GM19099 (cell line): ENCODE results near the gene NR6A1.

Source experiments
- POLR2A ChIP-seq: IDR thresholded peaks from 3 replicates; pipeline ENCODE4 v1.6.1; 2011; ENCODE audit warnings: low read depth; ENCODE audit not compliant: insufficient read length; ENCODE audit errors: extremely low read depth

Gene NR6A1

GRCh38 chr9:124708633-124709291, 62.3 kb downstream of the NR6A1 start:
- TF ChIP-seq POLR2A = no peak

DNA sequence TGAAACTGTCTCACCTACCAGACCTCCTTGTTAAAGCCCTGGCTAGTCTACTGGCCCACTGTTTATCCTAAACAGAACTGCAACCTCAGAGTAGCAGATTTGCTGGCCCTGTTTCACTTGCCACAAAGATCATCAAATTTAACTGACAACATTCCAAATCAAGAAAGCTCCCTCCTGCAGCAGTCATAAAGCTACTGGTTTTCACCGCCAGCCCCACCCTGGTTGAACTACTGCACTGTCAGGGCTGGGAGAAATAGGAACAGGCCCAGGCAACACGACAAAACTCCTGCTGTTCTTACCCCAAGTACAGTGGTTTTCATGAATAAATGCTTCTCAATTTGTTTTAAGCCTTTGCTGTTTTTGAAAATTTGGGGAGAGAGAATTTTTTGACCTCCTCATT, 63.0 kb downstream of the NR6A1 start:
- TF ChIP-seq POLR2A = no peak

GRCh38 chr9:124707666-124708065, 63.4 kb downstream of the NR6A1 start:
- no peak for TF ChIP-seq POLR2A

- no peak for TF ChIP-seq POLR2A
These were observed 64.4 kb downstream of the NR6A1 start for GRCh38 chr9:124706685-124707084.

DNA sequence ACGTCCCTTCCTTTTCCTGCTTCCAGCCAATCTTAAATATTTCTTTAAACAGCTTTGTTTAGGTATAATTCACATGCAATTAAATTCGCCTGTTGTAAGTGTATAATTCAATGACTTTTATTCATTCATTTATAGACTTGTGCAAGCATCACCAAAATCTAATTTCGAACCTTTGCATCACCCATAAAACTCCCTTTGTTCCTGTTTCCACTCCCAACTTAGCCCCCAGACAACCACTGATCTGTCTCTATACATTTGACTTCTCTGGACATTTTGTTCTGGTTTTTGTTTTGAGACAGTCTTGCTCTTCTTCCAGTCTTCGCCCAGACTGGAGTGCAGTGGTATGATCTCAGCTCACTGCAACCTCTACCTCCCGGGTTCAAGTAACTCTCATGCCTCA, 71.5 kb downstream of the NR6A1 start:
- no peak for TF ChIP-seq POLR2A

- no peak for TF ChIP-seq POLR2A
These were observed 72.8 kb downstream of the NR6A1 start for GRCh38 chr9:124698265-124698664.

DNA sequence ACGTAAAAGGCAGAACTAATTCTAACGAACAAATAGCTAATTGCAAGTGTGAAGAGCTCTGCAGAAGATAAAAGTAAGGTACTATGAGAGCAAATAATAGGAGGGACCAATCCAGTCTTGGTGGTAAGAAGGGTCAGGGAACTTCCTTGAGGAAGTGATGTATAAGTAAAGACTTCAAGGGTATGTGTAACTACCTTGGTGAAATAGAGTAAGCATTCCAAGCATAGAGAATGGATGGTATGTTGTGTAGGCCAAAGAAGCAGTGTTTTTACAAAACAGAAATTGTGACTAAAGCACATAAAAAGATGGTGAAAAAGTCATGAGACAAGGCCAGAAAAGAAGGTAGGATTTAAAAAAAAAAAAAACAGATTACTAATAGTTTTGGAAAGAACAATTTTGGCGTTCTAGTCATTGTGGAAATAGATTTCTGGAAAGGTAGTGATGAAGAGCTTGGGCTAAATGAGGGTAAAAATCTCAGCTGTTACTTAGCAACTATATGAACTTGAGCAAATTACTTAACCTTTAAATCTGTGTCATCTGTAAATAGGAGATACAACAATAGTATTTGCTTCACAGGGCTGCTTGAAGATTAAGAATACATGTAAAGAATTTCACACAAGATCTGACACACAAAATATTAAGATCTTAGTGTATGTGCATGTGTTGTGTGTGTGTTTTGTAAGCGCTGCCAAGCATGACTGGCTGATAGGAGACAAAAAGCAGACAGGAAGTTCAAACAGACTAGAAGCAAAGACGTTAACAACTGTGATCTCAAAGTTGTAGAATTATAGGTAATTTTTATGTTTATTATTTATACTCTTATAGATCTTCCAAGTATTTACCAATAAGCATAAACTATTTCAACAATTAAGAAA, 73.5 kb downstream of the NR6A1 start:
- TF ChIP-seq POLR2A = no peak

DNA sequence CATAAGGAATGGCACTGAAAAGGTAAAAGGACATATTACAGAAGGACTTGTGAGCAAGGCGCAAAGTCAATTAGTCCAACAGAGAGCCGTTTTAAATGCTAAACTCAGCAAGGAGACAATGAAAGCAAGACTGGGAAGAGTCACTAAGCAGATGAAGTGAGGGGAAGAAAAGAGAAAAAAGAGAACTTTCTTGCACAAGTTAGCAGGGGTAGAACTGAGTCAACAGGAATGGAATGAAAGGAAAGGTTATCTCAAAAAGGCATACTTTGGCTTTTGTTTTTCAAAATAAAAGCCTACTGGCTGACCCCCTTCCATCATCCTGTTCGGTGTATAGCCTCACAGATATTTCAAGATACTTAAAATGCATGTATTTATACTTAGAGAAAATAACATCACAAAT, 75.0 kb downstream of the NR6A1 start:
- no peak for TF ChIP-seq POLR2A

DNA sequence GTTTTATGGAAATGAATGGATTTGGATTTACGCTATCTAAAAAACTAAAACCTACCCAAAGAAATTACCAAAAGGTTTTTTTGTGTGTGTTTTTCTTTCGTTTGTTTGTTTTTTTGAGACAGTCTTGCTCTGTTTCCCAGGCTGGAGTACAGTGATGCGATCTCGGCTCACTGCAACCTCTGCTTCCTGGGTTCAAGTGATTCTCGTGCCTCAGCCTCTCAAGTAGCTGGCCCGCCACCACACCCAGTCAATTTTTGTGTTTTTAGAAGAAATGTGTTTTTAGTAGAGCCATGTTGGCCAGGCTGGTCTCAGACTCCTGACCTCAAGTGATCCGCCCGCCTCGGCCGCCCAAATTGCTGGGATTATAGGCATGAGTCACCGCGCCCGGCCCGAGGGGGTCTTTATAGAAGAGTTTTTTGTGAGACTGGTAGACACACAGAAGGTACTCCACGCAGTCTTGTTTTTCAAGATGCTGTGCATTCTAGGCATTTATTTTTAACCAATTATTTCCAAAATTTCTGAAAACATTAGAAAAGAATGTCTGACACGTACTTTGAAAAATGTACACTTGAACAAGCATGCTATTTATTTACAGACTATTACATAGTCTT, 75.7 kb downstream of the NR6A1 start:
- no peak for TF ChIP-seq POLR2A

GRCh38 chr9:124694414-124695279, 76.5 kb downstream of the NR6A1 start:
- TF ChIP-seq POLR2A = no peak

GRCh38 chr9:124693403-124693802, 77.7 kb downstream of the NR6A1 start:
- TF ChIP-seq POLR2A = no peak

DNA sequence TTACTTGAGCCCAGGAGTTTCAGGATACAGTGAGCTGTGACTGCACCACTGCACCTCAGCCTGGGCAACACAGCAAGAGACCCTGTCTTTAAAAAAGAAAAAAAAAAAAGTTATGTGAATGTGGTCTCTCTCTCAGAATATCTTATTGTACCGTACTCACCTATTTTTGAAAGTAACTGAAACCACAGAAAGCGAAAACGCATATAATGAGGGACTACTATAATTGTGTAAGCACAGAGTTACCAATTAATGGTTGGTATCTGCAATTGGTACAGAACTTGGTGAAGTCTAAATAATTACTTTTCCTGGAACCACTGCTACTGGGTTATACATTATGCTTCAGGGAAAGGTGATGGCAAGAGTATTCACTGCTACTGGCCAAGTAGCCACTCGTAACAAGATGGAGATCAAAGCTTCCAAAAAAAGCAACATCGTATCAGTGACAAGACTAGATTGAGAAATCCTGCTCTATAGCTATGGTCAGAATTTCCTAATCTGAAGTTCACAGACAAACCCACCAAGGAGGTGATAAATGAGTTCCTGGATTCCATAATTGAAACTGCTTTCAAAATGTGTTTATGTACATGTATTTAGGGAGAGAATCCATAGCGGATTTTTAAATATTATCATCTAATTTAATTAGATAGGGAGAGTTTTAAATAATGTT, 82.7 kb downstream of the NR6A1 start:
- no peak for TF ChIP-seq POLR2A

DNA sequence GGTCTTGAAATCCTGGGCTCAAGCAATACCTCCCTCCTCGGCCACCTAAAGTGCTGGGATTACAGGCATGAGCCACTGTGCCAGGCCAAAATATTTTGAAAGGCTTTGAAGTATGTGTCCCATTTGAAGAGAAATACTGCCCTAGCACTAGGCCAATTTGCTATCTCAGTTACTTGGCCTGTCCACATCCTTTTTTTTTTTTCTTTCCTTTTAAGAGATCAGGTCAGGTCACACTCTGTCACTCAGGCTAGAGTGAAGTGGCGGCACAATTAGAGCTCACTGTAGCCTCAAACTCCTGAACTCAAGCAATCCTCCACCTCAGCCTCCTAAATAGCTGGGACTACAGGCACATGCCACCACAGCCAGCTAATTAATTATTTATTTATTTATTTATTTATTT, 84.2 kb downstream of the NR6A1 start:
- no peak for TF ChIP-seq POLR2A

DNA sequence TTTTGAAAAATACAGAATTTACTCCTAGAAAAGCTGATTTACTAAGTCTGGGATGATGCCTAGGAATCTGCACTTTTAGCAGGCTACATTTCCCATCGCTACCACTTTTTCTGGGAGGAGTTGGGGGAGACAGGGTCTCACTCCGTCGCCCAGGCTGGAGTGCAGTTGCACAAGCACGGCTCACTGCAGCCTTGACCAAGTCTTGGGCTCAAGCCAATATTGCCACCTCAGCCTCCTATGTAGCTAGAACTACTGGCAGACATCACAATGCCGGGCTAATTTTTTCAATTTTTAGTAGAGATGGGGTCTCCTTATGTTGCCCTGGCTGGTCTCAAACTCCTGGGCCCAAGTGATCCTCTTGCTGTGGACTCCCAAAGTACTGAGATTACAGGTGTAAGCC, 85.9 kb downstream of the NR6A1 start:
- no peak for TF ChIP-seq POLR2A

DNA sequence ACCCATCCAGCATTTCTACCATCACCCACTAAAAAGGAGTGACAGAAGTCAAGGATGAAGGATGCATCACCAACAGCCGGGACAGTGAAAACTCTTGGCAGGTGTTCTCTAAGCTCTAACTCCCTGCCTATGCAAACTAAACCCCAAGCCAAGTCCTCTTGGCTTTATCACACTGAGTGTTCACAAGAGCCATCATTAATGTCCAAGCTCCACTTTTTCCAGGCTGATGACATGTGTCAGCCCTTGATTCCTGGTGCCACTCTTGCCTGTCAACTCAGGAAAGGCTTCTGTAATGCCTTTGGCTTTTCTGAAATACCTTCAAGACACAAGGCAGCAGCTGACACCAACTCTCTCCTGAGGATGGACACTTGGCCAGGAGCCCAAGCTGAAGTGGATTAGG, 86.9 kb downstream of the NR6A1 start:
- no peak for TF ChIP-seq POLR2A

DNA sequence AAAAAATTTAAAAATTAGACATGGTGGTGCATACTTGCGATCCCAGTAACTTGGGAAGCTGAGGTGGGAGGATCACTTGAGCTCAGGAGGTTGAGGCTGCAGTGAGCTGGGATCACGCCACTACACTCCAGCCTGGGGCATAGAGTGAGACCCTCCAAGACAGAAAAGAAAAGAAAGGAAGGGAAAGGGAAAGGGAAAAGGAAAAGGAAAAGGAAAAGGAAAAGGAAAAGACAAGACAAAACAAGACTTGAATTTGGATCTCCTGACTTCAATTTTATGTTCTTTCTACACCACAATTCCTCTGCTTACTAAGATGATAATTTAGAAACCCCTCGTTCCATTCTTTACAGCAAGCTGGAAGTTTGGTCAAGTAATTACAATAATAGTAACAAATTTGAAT, 88.1 kb downstream of the NR6A1 start:
- TF ChIP-seq POLR2A = no peak
